G401 (cell line): ENCODE results near the gene ETS1. TPM values are rescaled to one million over a fixed set of nuclear protein-coding genes. Genes with fewer than 3 reads are reported as not detected.

Source experiments
- DNase-seq: peaks from one replicate; pipeline ENCODE4 v3.0.0-alpha.2; 2015; ENCODE audit warnings: low spot score
- in situ Hi-C: cut with HindIII; loops from 2 replicates; pipeline ENCODE4 v1.10.0; 2016; ENCODE audit warnings: low sequenced_read_pairs, mixed read lengths
- total RNA-seq: library from RNA; depleted of rRNA; stranded (reverse); fragments of >200 nt; shearing (Covaris generic); gene quantifications from 2 replicates; pipeline ENCODE4 v1.2.3, GENCODE V29; 2014; rRNA removed

ETS1 gene, protein sequence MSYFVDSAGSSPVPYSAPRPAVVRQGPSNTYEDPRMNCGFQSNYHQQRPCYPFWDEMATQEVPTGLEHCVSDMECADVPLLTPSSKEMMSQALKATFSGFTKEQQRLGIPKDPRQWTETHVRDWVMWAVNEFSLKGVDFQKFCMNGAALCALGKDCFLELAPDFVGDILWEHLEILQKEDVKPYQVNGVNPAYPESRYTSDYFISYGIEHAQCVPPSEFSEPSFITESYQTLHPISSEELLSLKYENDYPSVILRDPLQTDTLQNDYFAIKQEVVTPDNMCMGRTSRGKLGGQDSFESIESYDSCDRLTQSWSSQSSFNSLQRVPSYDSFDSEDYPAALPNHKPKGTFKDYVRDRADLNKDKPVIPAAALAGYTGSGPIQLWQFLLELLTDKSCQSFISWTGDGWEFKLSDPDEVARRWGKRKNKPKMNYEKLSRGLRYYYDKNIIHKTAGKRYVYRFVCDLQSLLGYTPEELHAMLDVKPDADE
- 50.3 and 61.7 TPM in 2 replicates for total RNA-seq

DNA sequence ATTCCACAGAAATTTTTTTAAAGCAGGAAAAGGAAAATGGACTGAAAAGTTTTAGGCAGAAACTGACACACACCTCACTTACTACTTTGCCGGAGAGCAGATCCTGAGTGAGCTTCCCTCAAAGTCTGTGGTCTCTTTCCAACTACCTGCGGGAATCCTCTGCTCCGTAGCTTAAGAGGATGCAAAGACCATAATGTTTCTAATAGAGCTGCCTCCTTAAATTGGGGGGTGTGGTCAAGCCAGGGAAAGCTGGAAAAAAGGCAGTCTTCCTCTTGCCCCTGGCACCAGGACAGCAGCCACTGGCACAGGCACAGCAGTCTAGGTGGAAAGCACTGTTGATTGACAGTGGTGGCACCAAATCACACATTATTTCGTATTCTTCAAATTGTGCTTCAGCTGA lies at the start of gene ETS1:
TSS of gene ETS1 (minus strand) at position 144 of the 400 bp plus-strand sequence. CDS start 14,428 bp downstream, outside the sequence.
- in situ Hi-C loops, result no loop called here

DNA sequence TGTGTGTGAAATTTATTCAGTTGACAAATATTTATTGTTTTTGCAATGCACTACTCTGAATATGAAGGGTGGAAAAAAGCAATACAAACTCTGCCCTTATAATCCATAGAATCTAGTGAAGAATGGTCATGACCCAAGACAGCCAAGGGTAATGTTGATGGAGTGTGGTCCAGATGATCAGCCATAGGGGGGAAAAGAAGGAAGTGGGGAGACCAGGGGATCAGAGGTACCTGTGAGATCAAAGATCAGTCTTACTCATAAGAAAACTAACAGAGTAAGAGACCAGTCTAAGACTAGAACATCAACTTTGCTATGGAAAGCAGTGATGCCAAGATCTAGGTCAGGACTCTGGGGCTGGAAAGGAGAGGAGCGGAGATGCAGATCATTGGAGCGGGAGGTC lies 47.0 kb upstream of the ETS1 start:
- DNase-seq, result no peak
- in situ Hi-C loops, result loop anchor here (25.0 kb wide), 1 partner anchor 347 kb away; no protein-coding TSS in a partner anchor

More for the DNA sequence above, at the start of gene ETS1:
- no peak for DNase-seq

DNA sequence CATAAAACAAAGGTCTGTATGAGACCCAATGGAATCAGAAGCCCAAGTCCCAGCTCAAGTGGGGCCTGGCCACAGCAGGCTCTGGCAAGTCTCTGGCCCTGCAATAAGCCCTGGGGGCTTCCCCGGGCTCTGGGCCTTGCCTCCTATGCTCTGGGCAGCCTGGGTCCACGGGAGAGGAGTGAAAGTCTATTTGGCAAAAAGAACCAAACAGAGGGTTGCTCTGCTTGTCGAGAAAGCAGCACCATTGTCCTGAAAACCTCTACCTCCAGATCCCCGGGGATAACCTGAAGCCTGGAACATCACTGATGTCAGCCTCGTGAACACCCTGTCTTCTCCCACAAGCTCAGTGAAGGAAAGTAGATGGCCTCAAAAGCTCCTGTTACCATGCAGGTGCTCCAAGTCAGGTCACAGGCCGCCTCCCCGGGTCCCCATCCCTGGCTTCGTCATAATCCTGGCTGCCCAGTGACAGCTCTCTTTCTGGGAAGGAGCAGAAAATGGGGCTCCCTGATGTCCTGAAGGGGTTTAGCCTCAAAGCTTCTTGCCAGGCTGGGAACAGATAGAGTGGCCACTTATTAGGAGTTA lies 46.1 kb upstream of the ETS1 start:
- DNase-seq, result no peak
- in situ Hi-C loops, result loop anchor here (25.0 kb wide), 1 partner anchor 346 kb away; no protein-coding TSS in a partner anchor

DNA sequence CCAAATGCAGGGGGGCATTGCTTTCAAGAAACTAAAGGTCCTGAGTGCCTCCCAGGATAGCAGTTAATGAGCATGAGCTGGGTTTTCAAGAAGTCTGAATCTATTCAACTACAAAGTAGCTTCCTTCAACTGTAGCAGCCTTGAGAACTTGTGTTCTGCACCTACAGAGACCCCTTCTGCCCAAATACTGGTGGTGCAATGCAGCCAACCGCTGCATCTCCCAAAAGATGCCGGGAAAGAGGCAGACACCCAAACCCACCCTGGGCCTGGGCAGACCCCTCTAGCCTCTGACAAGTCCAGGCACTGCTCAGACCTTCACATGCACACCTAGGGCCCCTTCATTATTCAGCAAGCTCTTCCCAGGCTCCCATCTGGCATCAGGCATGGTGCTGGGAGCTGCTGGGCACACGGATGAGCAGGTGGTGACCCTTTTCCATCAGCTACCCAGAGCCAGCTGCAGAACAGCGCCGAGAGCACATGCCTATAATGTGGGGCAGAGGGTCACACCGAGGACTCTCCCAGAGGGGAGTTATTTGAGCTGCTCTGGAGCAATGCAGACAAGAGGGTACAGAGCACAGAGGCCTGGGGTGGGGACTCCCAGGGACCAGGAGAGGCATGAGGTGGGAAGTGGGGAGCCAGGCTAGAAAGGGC lies 44.9 kb upstream of the ETS1 start:
- DNase-seq, result peak; percentile 7
- in situ Hi-C loops, result loop anchor here (25.0 kb wide), 1 partner anchor 345 kb away; no protein-coding TSS in a partner anchor

DNA sequence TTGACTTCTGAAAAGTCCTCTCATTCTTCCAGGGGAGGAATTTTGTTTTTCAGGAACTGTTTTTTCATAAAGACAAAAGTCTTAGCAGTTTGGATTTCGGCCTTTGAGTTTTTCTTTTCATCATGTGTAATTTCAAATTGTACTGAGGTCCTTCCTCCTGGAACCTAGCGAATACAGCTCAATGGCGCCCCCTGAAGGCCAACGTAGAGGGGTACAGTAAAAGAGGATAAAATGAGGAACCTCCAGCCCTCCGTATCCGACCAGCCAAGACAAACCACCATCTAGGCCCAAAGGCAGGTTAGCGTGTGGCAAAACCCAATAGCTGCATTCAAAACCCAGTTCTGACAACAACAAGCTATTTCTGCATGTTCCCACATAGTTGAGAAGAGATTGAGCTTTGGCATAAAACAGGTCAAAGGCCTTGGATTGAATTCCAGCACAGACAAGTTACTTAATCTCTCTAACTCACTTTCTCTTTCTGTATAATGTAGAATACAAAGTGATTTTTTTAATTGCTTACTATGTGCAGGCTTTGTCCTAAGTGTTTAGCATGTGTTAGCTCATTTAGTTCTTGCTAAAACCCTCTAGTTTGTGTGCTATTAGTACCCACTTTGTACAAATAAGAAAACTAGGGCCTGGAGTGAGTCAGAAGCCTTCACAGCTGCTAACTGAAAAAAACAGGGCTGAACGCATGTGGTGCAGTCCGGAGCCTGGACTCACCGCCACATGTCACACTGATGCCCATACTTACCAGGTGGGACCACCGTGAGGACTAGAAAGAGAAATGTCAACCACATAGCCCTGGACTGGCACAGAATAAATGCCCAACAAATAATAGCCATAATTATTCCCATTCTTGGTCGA lies 43.2 kb upstream of the ETS1 start:
- DNase-seq, result peak; percentile 47
- in situ Hi-C loops, result loop anchor here (25.0 kb wide), 1 partner anchor 343 kb away; no protein-coding TSS in a partner anchor

DNA sequence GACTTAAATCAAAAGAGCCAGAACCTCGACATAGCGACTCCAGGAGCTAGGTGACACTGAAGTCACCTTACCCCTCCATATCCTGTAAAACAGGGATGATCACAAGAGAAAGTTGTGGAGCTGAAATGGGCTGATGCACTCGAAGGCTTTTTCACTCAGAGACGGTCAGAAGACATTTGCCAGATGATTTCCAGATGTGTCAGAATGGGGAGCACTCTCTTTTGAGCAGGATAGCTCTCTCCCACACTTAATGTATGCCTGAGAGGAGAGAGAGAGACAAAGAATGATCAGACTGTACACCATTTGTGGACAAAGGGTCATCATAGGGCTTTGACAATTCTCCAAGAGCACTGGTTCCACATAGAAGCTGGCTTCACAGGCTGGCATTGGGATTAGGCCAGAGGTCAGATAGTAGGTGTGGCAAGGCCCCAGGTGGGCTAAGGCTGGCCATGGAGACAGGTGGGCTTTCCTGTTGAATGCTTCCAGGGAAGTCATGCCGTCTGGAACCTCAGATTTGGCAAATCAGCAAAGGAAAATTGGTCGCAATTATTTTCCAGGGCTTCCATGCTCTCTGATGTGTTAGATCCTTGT lies 42.3 kb upstream of the ETS1 start:
- no peak for DNase-seq
- in situ Hi-C loops, result loop anchor here (25.0 kb wide), 1 partner anchor 342 kb away; no protein-coding TSS in a partner anchor

DNA sequence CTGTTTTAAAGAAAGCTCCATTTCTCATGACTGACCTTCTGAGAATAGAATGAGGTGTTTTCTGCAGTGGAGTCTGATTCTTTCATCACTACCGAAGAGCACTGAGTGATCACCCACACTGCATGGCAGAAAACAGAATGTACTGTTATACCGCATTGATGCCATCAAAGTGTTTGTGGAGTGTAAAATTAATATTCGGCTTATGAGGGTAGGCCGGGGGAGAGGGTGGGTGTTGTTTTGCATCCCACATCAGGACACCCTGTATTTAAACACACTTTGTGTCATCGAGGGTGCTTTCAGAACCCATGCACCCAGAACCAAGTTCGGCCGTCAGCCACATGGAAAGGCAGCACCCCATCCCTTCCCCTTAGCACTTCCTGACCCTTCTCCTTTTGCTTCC lies 41.3 kb upstream of the ETS1 start:
- in situ Hi-C loops, result loop anchor here (25.0 kb wide), 1 partner anchor 341 kb away; no protein-coding TSS in a partner anchor
- no peak for DNase-seq

DNA sequence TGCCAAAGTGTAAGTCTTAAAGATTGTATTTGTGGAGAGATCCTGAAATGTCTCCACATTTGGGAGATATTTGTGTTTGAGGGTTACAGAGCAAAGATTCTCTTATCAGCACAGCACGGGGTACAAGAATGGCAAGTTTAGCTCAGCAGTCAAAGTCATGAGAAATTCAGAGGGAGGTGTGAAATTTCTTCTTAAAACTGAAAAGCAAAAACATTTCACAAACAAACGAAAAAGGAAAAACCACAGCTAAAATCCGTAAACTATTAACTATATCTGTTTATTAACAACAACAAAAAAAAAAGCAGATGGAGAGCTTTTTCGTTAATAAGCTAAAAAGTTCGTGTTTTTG lies 40.9 kb upstream of the ETS1 start:
- in situ Hi-C loops, result loop anchor here (25.0 kb wide), 1 partner anchor 341 kb away; no protein-coding TSS in a partner anchor
- no peak for DNase-seq

DNA sequence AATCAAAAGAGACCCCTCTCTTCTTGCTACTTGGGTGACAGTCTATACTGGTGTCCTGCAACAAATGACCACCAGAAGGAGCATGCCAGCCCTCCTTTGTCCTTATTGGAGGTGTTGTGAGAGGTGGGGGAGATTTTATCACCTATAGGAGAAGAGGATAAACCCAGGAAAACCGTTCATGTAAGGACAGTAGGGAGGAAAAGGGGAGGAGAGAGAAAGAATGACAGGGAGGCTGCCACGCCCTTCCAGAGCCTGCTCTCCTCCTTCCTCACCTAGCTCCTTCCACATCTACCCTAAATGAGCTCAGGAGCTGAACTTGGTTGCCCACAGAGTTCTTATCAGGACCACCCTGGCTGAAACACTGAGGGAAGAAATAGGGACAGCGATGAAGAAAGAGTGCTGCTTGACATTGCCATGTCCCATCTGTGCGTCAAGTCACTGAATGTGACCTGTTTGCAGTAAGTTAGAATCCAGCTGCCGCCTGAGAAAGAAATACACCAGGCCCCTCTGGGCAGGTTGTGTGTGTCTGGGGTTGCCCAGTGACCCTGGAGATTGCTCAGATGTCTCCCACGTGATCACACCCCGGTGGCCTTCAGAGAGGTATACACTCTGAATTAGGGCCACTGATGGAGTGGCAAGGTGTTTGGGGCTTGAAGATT lies 40.4 kb upstream of the ETS1 start:
- no peak for DNase-seq
- in situ Hi-C loops, result loop anchor here (25.0 kb wide), 1 partner anchor 340 kb away; no protein-coding TSS in a partner anchor

DNA sequence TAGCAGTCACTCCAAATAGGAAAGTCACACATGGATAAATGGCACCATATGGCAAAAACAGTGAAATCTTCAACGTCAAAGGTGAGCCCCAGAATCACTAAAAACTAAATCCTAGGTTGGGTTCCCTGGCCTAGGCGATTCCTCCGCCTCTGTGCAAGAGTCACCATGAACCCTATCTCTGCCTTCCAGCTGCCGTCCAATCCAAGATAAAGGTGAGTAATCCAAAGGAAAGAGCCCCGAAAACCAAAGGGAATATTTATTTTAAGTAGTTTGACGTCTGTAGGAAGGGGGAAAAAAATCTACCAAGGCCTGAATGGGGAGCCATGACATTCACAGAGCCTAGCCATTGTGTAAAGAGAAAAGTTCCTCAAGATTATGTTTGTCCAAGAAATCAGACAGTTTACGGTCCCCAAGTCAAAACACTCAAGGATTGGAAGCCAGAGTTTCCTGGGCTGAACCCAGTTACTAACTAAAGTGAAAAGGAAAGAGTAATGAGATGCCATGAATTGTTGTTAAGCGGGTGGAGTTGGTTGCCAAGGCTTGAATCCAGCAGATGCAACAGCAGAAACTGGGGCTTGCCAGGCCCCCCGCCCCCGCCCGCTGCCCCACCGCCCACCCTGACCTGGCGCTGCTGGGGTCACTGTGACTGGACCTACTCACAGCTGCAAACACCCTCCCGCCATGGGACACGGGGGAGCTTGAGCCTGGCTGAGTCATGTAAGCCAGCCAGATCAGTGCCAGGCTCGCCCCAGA lies 39.7 kb upstream of the ETS1 start:
- in situ Hi-C loops, result loop anchor here (25.0 kb wide), 1 partner anchor 340 kb away; no protein-coding TSS in a partner anchor
- DNase-seq, result no peak

DNA sequence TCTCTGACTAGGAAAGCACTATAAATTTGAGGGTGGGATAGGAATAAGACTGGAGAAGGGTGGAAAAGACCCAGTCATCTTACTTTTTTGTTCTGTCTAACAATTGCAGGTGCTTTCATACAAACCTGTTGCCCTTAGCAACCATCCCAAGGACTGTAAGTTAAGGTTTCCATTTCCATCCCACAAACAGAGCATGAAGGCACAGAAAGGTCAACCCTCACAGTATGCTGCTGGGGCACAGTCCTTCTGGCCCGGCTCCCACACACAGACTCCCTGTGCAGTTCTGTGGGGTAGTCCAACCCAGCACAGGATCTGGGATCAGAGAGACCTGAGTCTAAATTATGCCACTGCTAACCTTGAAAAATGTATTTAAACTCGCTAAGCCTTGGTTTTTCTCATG lies 38.4 kb upstream of the ETS1 start:
- no peak for DNase-seq
- in situ Hi-C loops, result loop anchor here (25.0 kb wide), 1 partner anchor 338 kb away; no protein-coding TSS in a partner anchor

DNA sequence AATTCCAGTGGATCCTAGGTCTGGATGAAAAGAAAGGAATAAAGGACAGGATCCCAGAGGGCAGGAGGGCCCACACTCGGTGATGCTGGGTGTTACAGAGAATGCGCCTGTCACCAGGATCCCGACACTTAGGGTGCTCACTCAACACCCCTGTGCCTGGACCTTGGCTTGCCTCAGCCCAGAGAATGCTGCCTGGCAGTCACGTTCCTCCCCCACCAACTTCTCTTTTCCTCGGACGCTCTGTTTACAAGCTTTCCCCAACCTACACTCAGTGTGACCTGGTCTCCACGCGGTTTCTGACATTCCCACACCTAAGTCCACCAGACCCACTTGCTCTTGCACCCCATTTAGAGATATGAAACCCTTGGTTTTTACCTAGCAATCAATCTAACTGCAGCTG lies 38.0 kb upstream of the ETS1 start:
- in situ Hi-C loops, result loop anchor here (25.0 kb wide), 1 partner anchor 338 kb away; no protein-coding TSS in a partner anchor
- no peak for DNase-seq

DNA sequence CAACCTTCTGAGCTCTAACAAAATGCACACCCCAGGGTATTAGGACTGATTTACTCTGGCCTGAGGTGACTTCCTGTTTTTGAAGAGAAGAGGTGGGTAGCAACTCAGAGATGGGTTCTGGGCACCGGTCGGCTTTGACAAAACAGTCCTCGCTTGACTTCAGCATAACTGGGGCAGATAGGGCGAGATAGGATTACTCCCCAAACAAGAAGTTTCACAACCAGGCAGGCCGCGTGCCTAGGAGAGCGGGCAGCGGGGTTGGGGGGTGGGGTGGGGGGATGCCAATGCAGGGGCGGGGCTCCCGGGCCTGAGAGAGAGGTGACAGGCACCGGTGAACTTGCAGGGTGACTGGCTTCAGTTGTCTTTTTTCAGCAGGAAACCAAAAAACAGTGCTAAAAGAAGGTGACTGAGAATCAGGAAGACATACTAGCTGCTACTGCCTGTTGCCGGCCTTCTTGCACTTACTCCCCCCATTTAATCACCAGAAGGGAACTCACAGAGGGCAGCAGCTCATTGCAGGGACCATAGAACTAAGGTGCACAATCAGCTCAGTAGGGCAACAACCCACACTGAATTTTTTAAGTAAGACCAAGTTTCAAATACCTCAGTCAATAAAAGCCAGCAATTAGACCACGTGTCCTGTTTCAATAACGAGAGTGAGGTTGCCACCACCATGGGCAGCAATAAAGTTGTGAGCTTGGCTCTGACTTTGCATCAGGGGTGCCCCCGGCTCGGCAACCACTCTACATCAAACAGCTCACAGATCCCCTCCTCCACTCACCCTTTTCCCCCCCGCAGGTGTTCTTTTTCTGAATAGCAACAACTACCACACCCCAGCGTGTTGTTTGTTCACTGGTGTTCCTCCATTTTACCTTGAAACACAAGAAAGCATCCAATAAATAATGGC lies 37.2 kb upstream of the ETS1 start:
- no peak for DNase-seq
- in situ Hi-C loops, result loop anchor here (25.0 kb wide), 1 partner anchor 337 kb away; no protein-coding TSS in a partner anchor

DNA sequence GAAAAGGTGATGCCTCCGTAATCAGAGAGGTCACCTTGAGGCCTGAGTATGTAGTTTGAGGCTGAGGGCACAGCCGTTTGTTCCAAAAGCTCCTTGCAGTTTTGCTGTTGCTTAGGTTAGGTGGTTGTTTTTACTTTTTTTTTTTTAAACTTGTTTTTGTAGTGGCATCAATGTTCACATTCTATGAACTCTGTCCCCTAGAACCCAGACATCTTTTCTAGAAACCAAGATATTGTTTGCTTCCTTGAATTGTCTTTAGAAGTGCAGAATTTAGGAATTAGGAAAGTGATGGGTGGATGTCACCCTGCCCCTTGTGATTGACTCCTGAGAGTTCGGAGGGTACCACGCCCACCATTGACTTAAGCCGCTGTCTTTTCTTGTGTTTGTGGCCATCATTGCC lies 35.7 kb upstream of the ETS1 start:
- in situ Hi-C loops, result no loop called here
- DNase-seq, result no peak

DNA sequence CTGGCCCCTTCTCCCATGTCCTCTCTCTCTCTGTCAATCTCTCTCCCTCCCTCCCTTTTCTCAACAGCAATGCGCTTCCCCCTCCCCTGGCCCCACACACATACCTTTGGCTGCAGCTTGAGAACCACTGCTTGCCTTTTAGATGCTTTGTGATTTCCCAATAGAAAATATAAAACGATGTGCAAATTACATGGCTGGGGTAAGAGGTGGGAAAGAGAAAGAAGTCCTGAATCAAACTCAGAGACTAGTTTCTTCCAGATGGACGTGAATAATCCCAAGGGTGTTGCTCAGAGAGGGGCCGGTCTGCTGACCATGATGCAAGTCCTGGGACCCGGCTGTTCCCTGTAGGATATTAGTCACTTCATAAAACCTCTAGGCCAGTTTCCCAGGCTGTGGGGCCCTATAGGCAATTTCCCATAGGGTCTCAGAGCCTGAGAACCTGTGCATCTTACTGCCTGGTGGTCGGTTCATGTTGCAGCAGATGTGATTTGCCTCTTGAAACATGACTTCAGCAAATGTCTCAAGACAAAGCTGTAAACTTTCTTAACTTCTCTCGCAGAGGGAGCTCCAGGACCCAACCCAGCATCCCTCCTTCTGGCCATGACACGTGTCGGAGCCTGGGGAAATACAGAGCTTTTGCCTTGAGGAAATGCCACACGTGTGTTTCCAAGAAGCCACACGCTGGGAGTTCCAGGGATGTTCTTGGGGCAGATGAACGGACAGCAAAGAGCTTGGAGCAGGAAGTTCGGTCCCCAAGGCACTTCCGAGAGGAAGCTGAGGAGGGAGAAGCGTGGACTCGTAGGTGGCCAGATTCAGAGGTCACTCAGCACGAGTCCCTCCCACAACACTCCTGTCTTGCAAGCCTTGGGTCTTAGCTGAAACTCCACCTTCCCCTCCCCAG lies 34.5 kb upstream of the ETS1 start:
- in situ Hi-C loops, result no loop called here
- no peak for DNase-seq
